Gastrocnemius medialis (tissue), 4 donors: ENCODE data around the gene ECHDC1. TPM values are rescaled to one million over a fixed set of nuclear protein-coding genes. Genes with fewer than 3 reads are reported as not detected.
"Not testable (repeated sequence)": the region's sequence is repeated elsewhere in the genome, so short reads cannot be mapped to it uniquely, and the experiment has no call there.

Source experiments
- ATAC-seq, 2 donors: fragments of 150-250 bp; one replicate each; pipeline ENCODE4 v1.9.1; 2016
- DNase-seq, 2 donors: peaks; one replicate each; pipeline ENCODE4 v3.0.0-alpha.2; 2019
- H3K27ac ChIP-seq, 4 donors: fragments of 200-600 bp; sonication (generic); 1 replicate in 1 of 4; 2 replicates in 3 of 4; pipeline ENCODE4 v1.5.1; 2016 to 2018; ENCODE audit warnings: mild to moderate bottlenecking in 2 of 4, moderate library complexity in 1 of 4
- H3K27me3 ChIP-seq, 3 donors: fragments of 200-600 bp; sonication (generic) in 2 of 3; 1 replicate in 1 of 3; 2 replicates in 2 of 3; pipeline versions ENCODE4 v1.5.1 to v1.6.0; 2016 to 2019; ENCODE audit warnings: mild to moderate bottlenecking in 1 of 3, moderate library complexity in 1 of 3
- H3K36me3 ChIP-seq, 2 donors: fragments of 200-600 bp; sonication (generic) in 1 of 2; one replicate each; pipeline ENCODE4 v1.5.1; 2017 to 2018
- H3K4me1 ChIP-seq, 2 donors: fragments of 200-600 bp; sonication (generic) in 1 of 2; one replicate each; pipeline ENCODE4 v1.5.1; 2016 to 2017; ENCODE audit warnings: mild to moderate bottlenecking in 2 of 2
- H3K4me3 ChIP-seq, 4 donors: fragments of 200-600 bp; sonication (generic) in 3 of 4; 1 replicate in 1 of 4; 2 replicates in 3 of 4; pipeline ENCODE4 v1.5.1; 2016 to 2019; ENCODE audit warnings: mild to moderate bottlenecking in 2 of 4
- H3K9me3 ChIP-seq, 3 donors: fragments of 200-600 bp; sonication (generic) in 2 of 3; 1 replicate in 1 of 3; 2 replicates in 2 of 3; pipeline ENCODE4 v1.5.1; 2016 to 2019
- CTCF ChIP-seq, 5 experiments: fragments of 450-650 bp in 3 of 5; fragments of 200-600 bp in 2 of 5; sonication (generic) in 2 of 5; IDR thresholded peaks in 4 of 5; conservative IDR thresholded peaks in 1 of 5; 1 replicate in 4 of 5; 2 replicates in 1 of 5; pipeline ENCODE4 v1.5.1; 2016 to 2019; ENCODE audit warnings: antibody characterized with exemption in 5 of 5, mild to moderate bottlenecking in 3 of 5, moderate library complexity in 3 of 5
- POLR2A ChIP-seq, 2 donors: fragments of 450-650 bp; IDR thresholded peaks; one replicate each; pipeline ENCODE4 v1.6.1; 2017; ENCODE audit warnings: antibody characterized with exemption in 2 of 2, mild to moderate bottlenecking in 2 of 2, moderate library complexity in 2 of 2
- in situ Hi-C, 4 donors: fragments of 200-750 bp; cut with MboI; loops; one replicate each; pipeline versions ENCODE4 v1.15.0 to v1.8.0; 2017; ENCODE audit warnings: low sequenced_read_pairs in 4 of 4
- intact Hi-C: fragments of 100-400 bp; cut with DNase I; formaldehyde crosslinking; loops from one replicate; pipeline ENCODE4 v1.15.1; 2023; ENCODE audit warnings: low total_unique reads
- total RNA-seq, 4 donors: library from RNA; depleted of rRNA; stranded (reverse); fragments of >200 nt; gene quantifications; one replicate each; pipeline versions ENCODE4 v1.1.0 to v1.2.3, GENCODE V29; 2016

Gene ECHDC1
- total RNA-seq, 4 donors from 2014 or later = 31.4 to 45.3 (median 33.6) TPM

- Histone ChIP-seq H3K36me3 (no peaks in the 10 kb centered on the region), H3K27ac (no peak overlapping the region), H3K4me1 (peaks cover 3 to 4% of the 10 kb centered on the region in 2 donors), H3K4me3 (no peak overlapping the region), H3K9me3 (no peaks in the 10 kb centered on the region), H3K27me3 (no peaks in the 10 kb centered on the region)
- TF ChIP-seq POLR2A (IDR thresholded peaks at IDR 0.05) = no peak
- TF ChIP-seq CTCF (IDR thresholded peaks at IDR 0.05 in 4 of 5, conservative IDR thresholded peaks at IDR 0.05 in 1 of 5) = no peak
- ATAC-seq = no peak
- intact Hi-C loops = no loop called here
- DNase-seq = no peak
- in situ Hi-C loops = no loop called here
Observed at GRCh38 chr6:127385668-127386430, 42.4 kb upstream of the ECHDC1 start.

DNA sequence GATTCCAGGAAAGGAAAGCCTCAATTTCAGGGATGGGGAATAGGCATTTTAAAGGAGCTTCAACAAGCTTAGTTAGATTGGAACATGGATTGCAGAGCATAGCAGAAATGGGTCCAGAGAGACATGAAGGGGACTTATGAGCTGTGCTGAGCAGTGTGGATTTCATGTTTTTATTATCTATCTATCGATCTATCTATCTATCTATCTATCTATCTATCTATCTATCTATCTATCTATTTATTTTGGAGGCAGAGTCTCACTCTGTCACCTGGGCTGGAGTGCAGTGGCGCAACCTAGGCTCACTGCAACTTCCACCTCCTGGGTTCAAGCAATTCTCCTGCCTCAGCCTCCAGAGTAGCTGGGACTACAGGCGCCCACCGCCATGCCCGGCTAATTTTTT, 41.4 kb upstream of the ECHDC1 start:
- H3K36me3 ChIP-seq, in situ Hi-C loops, DNase-seq, ATAC-seq, H3K4me3 ChIP-seq, H3K9me3 ChIP-seq, H3K4me1 ChIP-seq, intact Hi-C loops, H3K27ac ChIP-seq, H3K27me3 ChIP-seq: not testable (repeated sequence)

GRCh38 chr6:127383988-127384387, 40.6 kb upstream of the ECHDC1 start:
- H3K4me3 ChIP-seq = no peak overlapping the region
- TF ChIP-seq POLR2A (IDR thresholded peaks at IDR 0.05) (no peak), CTCF (IDR thresholded peaks at IDR 0.05 in 4 of 5, conservative IDR thresholded peaks at IDR 0.05 in 1 of 5) (no peak)
- DNase-seq (no peak), ATAC-seq (no peak)
- H3K9me3 ChIP-seq = no peaks in the 10 kb centered on the region
- H3K4me1 ChIP-seq = no peaks in the 10 kb centered on the region
- in situ Hi-C loops = no loop called here
- H3K27ac ChIP-seq = no peak overlapping the region
- intact Hi-C loops = no loop called here
- no peaks in the 10 kb centered on the region for H3K27me3 ChIP-seq
- H3K36me3 ChIP-seq = no peaks in the 10 kb centered on the region

DNA sequence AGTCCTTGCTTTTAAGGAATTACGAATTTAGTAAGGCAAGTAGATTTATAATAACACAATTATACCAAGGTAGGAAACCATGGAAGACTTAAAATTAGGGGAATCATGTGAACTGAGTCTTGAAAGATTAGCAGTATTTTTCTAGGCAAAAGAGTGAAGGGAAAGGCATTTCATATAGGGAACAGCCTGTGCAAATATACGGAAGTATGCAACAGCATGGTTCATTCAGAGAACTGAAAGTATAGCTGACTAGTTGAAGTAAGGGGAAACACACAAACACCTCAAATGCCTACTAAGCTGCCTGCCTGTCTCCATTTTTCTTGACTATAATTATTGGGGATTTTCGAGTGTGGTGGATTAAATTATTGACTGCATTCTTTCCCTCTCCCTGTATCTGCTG, 39.0 kb upstream of the ECHDC1 start:
- no peak for ATAC-seq
- intact Hi-C loops = no loop called here
- TF ChIP-seq POLR2A (IDR thresholded peaks at IDR 0.05) (no peak), CTCF (IDR thresholded peaks at IDR 0.05 in 4 of 5, conservative IDR thresholded peaks at IDR 0.05 in 1 of 5) (no peak)

GRCh38 chr6:127381384-127381783, 38.0 kb upstream of the ECHDC1 start:
- Histone ChIP-seq H3K4me3 (no peak overlapping the region), H3K27me3 (no peaks in the 10 kb centered on the region), H3K4me1 (no peaks in the 10 kb centered on the region), H3K36me3 (no peaks in the 10 kb centered on the region), H3K9me3 (no peaks in the 10 kb centered on the region), H3K27ac (no peak overlapping the region)
- in situ Hi-C loops = no loop called here
- ATAC-seq (no peak), DNase-seq (no peak)
- TF ChIP-seq POLR2A (IDR thresholded peaks at IDR 0.05) (no peak), CTCF (IDR thresholded peaks at IDR 0.05 in 4 of 5, conservative IDR thresholded peaks at IDR 0.05 in 1 of 5) (no peak)
- intact Hi-C loops = no loop called here

More for the DNA sequence above, 39.0 kb upstream of the ECHDC1 start:
- H3K27me3 ChIP-seq = no peaks in the 10 kb centered on the region
- no peaks in the 10 kb centered on the region for H3K9me3 ChIP-seq
- in situ Hi-C loops = no loop called here
- no peak overlapping the region for H3K27ac ChIP-seq
- no peak overlapping the region for H3K4me3 ChIP-seq
- no peaks in the 10 kb centered on the region for H3K4me1 ChIP-seq
- no peaks in the 10 kb centered on the region for H3K36me3 ChIP-seq
- no peak for DNase-seq
